Effector memory CD4-positive, alpha-beta T cell (primary cell): ENCODE results near the gene EVI5.
A peak's percentile ranks its signal among the peaks of the same experiment; 100 is the strongest.
"Not testable (repeated sequence)": the region's sequence is repeated elsewhere in the genome, so short reads cannot be mapped to it uniquely, and the experiment has no call there.

ENCODE experiments used
- DNase-seq, 3 donors: peaks; one replicate each; pipeline ENCODE4 v3.0.0-alpha.2; 2020
- H3K27ac ChIP-seq: 2 replicates; pipeline ENCODE4 v1.7.0; 2013; ENCODE audit warnings: mild to moderate bottlenecking, low read length, moderate library complexity; ENCODE audit not compliant: insufficient read depth, poor library complexity, severe bottlenecking
- H3K27me3 ChIP-seq: replicated peaks from 2 replicates; pipeline ENCODE4 v1.7.0; 2013; ENCODE audit warnings: mild to moderate bottlenecking, low read length; ENCODE audit not compliant: insufficient read depth, control insufficient read depth, poor library complexity, severe bottlenecking
- H3K36me3 ChIP-seq: 2 replicates; pipeline ENCODE4 v1.7.0; 2013; ENCODE audit warnings: mild to moderate bottlenecking, low read length, moderate library complexity; ENCODE audit not compliant: control insufficient read depth, insufficient read depth
- H3K4me1 ChIP-seq: 2 replicates; pipeline ENCODE4 v1.7.0; 2013; ENCODE audit warnings: low read length, mild to moderate bottlenecking; ENCODE audit not compliant: control insufficient read depth, insufficient read depth, poor library complexity, severe bottlenecking
- H3K4me3 ChIP-seq: 2 replicates; pipeline ENCODE4 v1.7.0; 2013; ENCODE audit warnings: low read length, low read depth, mild to moderate bottlenecking; ENCODE audit not compliant: insufficient read depth, poor library complexity, severe bottlenecking
- H3K9me3 ChIP-seq: 2 replicates; pipeline ENCODE4 v1.7.0; 2013; ENCODE audit warnings: mild to moderate bottlenecking, low read length, moderate library complexity; ENCODE audit not compliant: control insufficient read depth

Gene EVI5

GRCh38 chr1:92795166-92795565, 10.3 kb upstream of the EVI5 start:
- Histone ChIP-seq H3K27ac (no peak overlapping the region), H3K36me3 (no peaks in the 10 kb centered on the region), H3K4me3 (no peak overlapping the region), H3K4me1 (no peaks in the 10 kb centered on the region), H3K9me3 (no peaks in the 10 kb centered on the region), H3K27me3 (no peaks in the 10 kb centered on the region)
- no peak for DNase-seq

- no peak for DNase-seq
- Histone ChIP-seq H3K27me3 (no peaks in the 10 kb centered on the region), H3K27ac (no peak overlapping the region), H3K4me1 (no peaks in the 10 kb centered on the region), H3K4me3 (no peak overlapping the region), H3K36me3 (no peaks in the 10 kb centered on the region), H3K9me3 (no peaks in the 10 kb centered on the region)
Observed at GRCh38 chr1:92792340-92792782, 7.5 kb upstream of the EVI5 start.

- Histone ChIP-seq H3K9me3 (no peaks in the 10 kb centered on the region), H3K4me3 (no peak overlapping the region), H3K27ac (no peak overlapping the region), H3K36me3 (no peaks in the 10 kb centered on the region), H3K27me3 (no peaks in the 10 kb centered on the region), H3K4me1 (no peaks in the 10 kb centered on the region)
- DNase-seq = no peak
Observed at GRCh38 chr1:92791487-92792066, 6.7 kb upstream of the EVI5 start.

- no peaks in the 10 kb centered on the region for H3K9me3 ChIP-seq
- H3K4me1 ChIP-seq = no peaks in the 10 kb centered on the region
- no peaks in the 10 kb centered on the region for H3K36me3 ChIP-seq
- H3K4me3 ChIP-seq = no peak overlapping the region
- no peak overlapping the region for H3K27ac ChIP-seq
- DNase-seq = no peak
- no peaks in the 10 kb centered on the region for H3K27me3 ChIP-seq
Observed at GRCh38 chr1:92790867-92791266, 6.0 kb upstream of the EVI5 start.

- DNase-seq = no peak
- Histone ChIP-seq H3K27me3 (peaks cover under 1% of the 10 kb centered on the region), H3K4me3 (no peak overlapping the region), H3K4me1 (peaks cover 6% of the 10 kb centered on the region), H3K9me3 (no peaks in the 10 kb centered on the region), H3K36me3 (no peaks in the 10 kb centered on the region), H3K27ac (no peak overlapping the region)
Observed at GRCh38 chr1:92790081-92790480, 5.2 kb upstream of the EVI5 start.

GRCh38 chr1:92786111-92786901, 1.4 kb upstream of the EVI5 start:
- H3K36me3 ChIP-seq = no peaks in the 10 kb centered on the region
- H3K4me1 ChIP-seq = peaks cover 17% of the 10 kb centered on the region
- H3K27me3 ChIP-seq = peaks cover 6% of the 10 kb centered on the region
- no peak overlapping the region for H3K4me3 ChIP-seq
- DNase-seq = no peak
- H3K9me3 ChIP-seq = no peaks in the 10 kb centered on the region
- no peak overlapping the region for H3K27ac ChIP-seq

- no peak overlapping the region for H3K27ac ChIP-seq
- peaks cover 10% of the 10 kb centered on the region for H3K27me3 ChIP-seq
- DNase-seq = peak; percentile 4 to 14 (median 10)
- peak overlapping the region; percentile 71 for H3K4me3 ChIP-seq
- peaks cover 17% of the 10 kb centered on the region for H3K4me1 ChIP-seq
- H3K36me3 ChIP-seq = no peaks in the 10 kb centered on the region
- H3K9me3 ChIP-seq = no peaks in the 10 kb centered on the region
Observed at GRCh38 chr1:92784021-92784638, 778 bp downstream of the EVI5 start.

- Histone ChIP-seq H3K4me1 (peaks cover 17% of the 10 kb centered on the region), H3K4me3 (peak overlapping the region; percentile 71), H3K27me3 (peaks cover 10% of the 10 kb centered on the region)
- not testable (repeated sequence) for H3K27ac ChIP-seq, H3K36me3 ChIP-seq, H3K9me3 ChIP-seq, DNase-seq
Observed at GRCh38 chr1:92783550-92783949, 1.4 kb downstream of the EVI5 start.

GRCh38 chr1:92778376-92778775, 6.5 kb downstream of the EVI5 start:
- H3K36me3 ChIP-seq = no peaks in the 10 kb centered on the region
- H3K9me3 ChIP-seq = no peaks in the 10 kb centered on the region
- no peak for DNase-seq
- no peak overlapping the region for H3K27ac ChIP-seq
- no peak overlapping the region for H3K4me3 ChIP-seq
- peaks cover 5% of the 10 kb centered on the region for H3K27me3 ChIP-seq
- H3K4me1 ChIP-seq = no peaks in the 10 kb centered on the region

GRCh38 chr1:92774407-92774806, 10.5 kb downstream of the EVI5 start:
- no peak overlapping the region for H3K4me3 ChIP-seq
- DNase-seq = no peak
- no peak overlapping the region for H3K27ac ChIP-seq
- H3K9me3 ChIP-seq = no peaks in the 10 kb centered on the region
- no peaks in the 10 kb centered on the region for H3K4me1 ChIP-seq
- H3K27me3 ChIP-seq = peaks cover 3% of the 10 kb centered on the region
- no peaks in the 10 kb centered on the region for H3K36me3 ChIP-seq
